Liver (tissue), 9 donors: ENCODE data around the gene GUCA1C. TPM values are rescaled to one million over a fixed set of nuclear protein-coding genes. Genes with fewer than 3 reads are reported as not detected.

Experiments
- DNase-seq: peaks from one replicate; pipeline ENCODE4 v3.0.0-alpha.2; 2017; ENCODE audit warnings: low spot score
- H3K27ac ChIP-seq, 2 donors: one replicate each; pipeline ENCODE4 v1.7.0; 2013; ENCODE audit warnings: inconsistent platforms in 2 of 2, low read length in 2 of 2, control low read depth in 1 of 2, low read depth in 1 of 2, mild to moderate bottlenecking in 1 of 2
- H3K27me3 ChIP-seq, 4 donors: one replicate each; pipeline versions ENCODE4 v1.6.1 to v1.7.0; 2013; ENCODE audit warnings: low read length in 3 of 4, inconsistent platforms in 1 of 4, mild to moderate bottlenecking in 1 of 4, moderate library complexity in 1 of 4; ENCODE audit not compliant: control insufficient read depth in 4 of 4, insufficient read depth in 4 of 4
- H3K36me3 ChIP-seq, 4 donors: one replicate each; pipeline versions ENCODE4 v1.6.1 to v1.7.0; 2013; ENCODE audit warnings: low read length in 3 of 4, mild to moderate bottlenecking in 3 of 4, low read depth in 1 of 4, moderate library complexity in 1 of 4; ENCODE audit not compliant: control insufficient read depth in 4 of 4, insufficient read depth in 3 of 4
- H3K4me1 ChIP-seq, 4 donors: one replicate each; pipeline versions ENCODE4 v1.6.1 to v1.7.0; 2013; ENCODE audit warnings: low read length in 3 of 4, mild to moderate bottlenecking in 3 of 4, moderate library complexity in 1 of 4; ENCODE audit not compliant: control insufficient read depth in 4 of 4, insufficient read depth in 4 of 4
- H3K4me3 ChIP-seq, 3 donors: one replicate each; pipeline versions ENCODE4 v1.6.1 to v1.7.0; 2013; ENCODE audit warnings: low read length in 3 of 3, control low read depth in 1 of 3, low read depth in 1 of 3, mild to moderate bottlenecking in 1 of 3
- H3K9ac ChIP-seq, 2 donors: one replicate each; pipeline ENCODE4 v1.7.0; 2013; ENCODE audit warnings: low read length in 2 of 2, mild to moderate bottlenecking in 2 of 2, moderate library complexity in 2 of 2, control low read depth in 1 of 2, low read depth in 1 of 2
- H3K9me3 ChIP-seq, 4 donors: one replicate each; pipeline versions ENCODE4 v1.6.1 to v1.7.0; 2013; ENCODE audit warnings: low read length in 3 of 4; ENCODE audit not compliant: control insufficient read depth in 4 of 4
- ATF3 ChIP-seq: IDR thresholded peaks from 2 replicates; pipeline ENCODE4 v1.6.1; 2016; ENCODE audit warnings: antibody characterized with exemption
- EGR1 ChIP-seq, 2 donors: IDR thresholded peaks; 2 replicates each; pipeline ENCODE4 v1.6.1; 2016 to 2018; ENCODE audit warnings: antibody characterized with exemption in 2 of 2, low read depth in 2 of 2
- FOXA1 ChIP-seq: IDR thresholded peaks from 2 replicates; pipeline ENCODE4 v1.6.1; 2016; ENCODE audit warnings: antibody characterized with exemption
- FOXA2 ChIP-seq: IDR thresholded peaks from 2 replicates; pipeline ENCODE4 v1.6.1; 2016; ENCODE audit warnings: antibody characterized with exemption
- GABPA ChIP-seq, 2 donors: IDR thresholded peaks in 1 of 2; conservative IDR thresholded peaks in 1 of 2; 2 replicates each; pipeline ENCODE4 v1.6.1; 2016; ENCODE audit warnings: antibody characterized with exemption in 2 of 2, mild to moderate bottlenecking in 1 of 2, moderate library complexity in 1 of 2
- HNF4A ChIP-seq, 2 donors: conservative IDR thresholded peaks; 2 replicates each; pipeline ENCODE4 v1.6.1; 2016; ENCODE audit warnings: antibody characterized with exemption in 2 of 2, mild to moderate bottlenecking in 2 of 2
- NR2F2 ChIP-seq: IDR thresholded peaks from 2 replicates; pipeline ENCODE4 v1.6.1; 2016; ENCODE audit warnings: antibody characterized with exemption
- RAD21 ChIP-seq, 2 donors: IDR thresholded peaks; 2 replicates each; pipeline ENCODE4 v1.6.1; 2016; ENCODE audit warnings: antibody characterized with exemption in 2 of 2, mild to moderate bottlenecking in 2 of 2
- REST ChIP-seq: IDR thresholded peaks from 2 replicates; pipeline ENCODE4 v1.6.1; 2016; ENCODE audit warnings: antibody characterized with exemption, mild to moderate bottlenecking
- RXRA ChIP-seq, 2 donors: IDR thresholded peaks; 2 replicates each; pipeline ENCODE4 v1.6.1; 2017 to 2018; ENCODE audit warnings: antibody characterized with exemption in 2 of 2, mild to moderate bottlenecking in 1 of 2
- SP1 ChIP-seq: IDR thresholded peaks from 2 replicates; pipeline ENCODE4 v1.6.1; 2018; ENCODE audit warnings: antibody characterized with exemption, mild to moderate bottlenecking
- TAF1 ChIP-seq: conservative IDR thresholded peaks from 2 replicates; pipeline ENCODE4 v1.6.1; 2016; ENCODE audit warnings: antibody characterized with exemption, mild to moderate bottlenecking
- WGBS: extraction: QIAGEN DNeasy Blood & Tissue Kit; methylation state at CpG from one replicate; pipeline ENCODE4 v1.1.7; 2013; 5-methylcytosine and 5-hydroxymethylcytosine counted together
- polyA plus RNA-seq, 2 donors: library from polyadenylated mRNA; stranded (reverse) in 1 of 2; unstranded in 1 of 2; fragments of 200-250 nt in 1 of 2; fragments of >200 nt in 1 of 2; fragmentation: Nextera tagmentation in 1 of 2; extraction: Ambion mirVana in 1 of 2; gene quantifications; one replicate each; pipeline versions ENCODE4 v1.2.1 to v1.2.3, GENCODE V29; 2013 to 2015
- total RNA-seq, 2 donors: library from RNA; depleted of rRNA; stranded (reverse); fragments of >200 nt; gene quantifications; one replicate each; pipeline ENCODE4 v1.2.3, GENCODE V29; 2014
- TF ChIP-seq, protein P1 (sequence below): fragments of 150-350 bp; IDR thresholded peaks from 2 replicates; pipeline ENCODE4 v1.5.1; 2017; ENCODE audit warnings: improper control_type of control experiment, low read depth, low read length; ENCODE audit not compliant: missing input control
- TF ChIP-seq, protein P2 (sequence below): IDR thresholded peaks from 2 replicates; pipeline ENCODE4 v1.6.1; 2016; ENCODE audit warnings: antibody characterized with exemption
- TF ChIP-seq, protein P3 (sequence below): IDR thresholded peaks from 2 replicates; pipeline ENCODE4 v1.6.1; 2016; ENCODE audit warnings: antibody characterized with exemption
- donor health status: healthy.
- donor health status: healthy.
- donor health status: healthy.
- donor health status: healthy.
- donor health status: healthy.

GUCA1C gene
- total and polyA plus RNA-seq, 4 donors, result not detected

DNA sequence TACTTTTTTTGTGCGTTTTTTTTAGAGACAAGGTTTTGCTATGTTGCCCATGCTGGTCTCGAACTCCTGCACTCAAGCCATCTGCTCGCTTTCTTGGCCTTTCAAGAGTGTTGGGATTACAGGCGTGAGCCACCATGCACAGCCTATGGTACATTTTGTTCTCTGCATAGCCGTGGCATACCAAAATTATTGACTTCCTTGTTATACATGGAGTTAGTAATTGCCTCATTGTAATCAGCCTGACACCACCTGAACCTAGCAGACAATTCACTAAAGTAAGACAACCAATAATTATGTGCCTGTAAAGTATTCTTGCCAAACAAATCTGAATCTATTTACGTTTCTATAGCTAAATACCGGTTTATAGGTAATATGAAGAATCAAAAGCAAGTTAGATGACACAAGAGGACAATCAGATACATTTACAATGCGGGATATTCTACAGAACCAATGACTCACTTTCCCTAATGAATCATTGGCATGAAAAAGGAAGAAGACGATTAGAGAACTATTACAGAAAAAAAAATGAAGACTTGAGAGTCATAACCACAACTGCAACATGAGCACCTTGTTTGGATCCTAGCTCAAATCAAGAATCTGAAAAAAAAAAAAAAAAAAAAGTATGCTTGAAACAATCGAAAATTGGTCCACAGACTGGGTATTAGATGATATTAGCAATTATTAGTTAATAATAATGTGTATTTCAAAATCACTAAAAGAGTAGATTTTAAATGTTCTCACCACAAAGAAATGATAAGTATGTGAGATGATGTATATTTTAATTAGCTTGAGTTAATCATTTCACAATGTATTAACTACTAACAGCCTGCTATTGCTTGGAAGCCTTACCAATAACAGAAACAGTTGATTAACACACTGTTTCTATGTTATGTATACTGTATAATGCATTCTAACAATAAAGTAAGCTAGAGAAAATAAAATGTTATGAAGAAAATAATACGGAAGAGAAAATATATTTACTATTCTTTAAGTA lies 7.1 kb downstream of the GUCA1C start:
- no peaks in the 10 kb centered on the region for H3K4me1 ChIP-seq
- no peak overlapping the region for H3K9ac ChIP-seq
- no peaks in the 10 kb centered on the region for H3K36me3 ChIP-seq
- H3K27ac ChIP-seq, result no peak overlapping the region
- no peak for DNase-seq
- TF ChIP-seq, protein P1, sequence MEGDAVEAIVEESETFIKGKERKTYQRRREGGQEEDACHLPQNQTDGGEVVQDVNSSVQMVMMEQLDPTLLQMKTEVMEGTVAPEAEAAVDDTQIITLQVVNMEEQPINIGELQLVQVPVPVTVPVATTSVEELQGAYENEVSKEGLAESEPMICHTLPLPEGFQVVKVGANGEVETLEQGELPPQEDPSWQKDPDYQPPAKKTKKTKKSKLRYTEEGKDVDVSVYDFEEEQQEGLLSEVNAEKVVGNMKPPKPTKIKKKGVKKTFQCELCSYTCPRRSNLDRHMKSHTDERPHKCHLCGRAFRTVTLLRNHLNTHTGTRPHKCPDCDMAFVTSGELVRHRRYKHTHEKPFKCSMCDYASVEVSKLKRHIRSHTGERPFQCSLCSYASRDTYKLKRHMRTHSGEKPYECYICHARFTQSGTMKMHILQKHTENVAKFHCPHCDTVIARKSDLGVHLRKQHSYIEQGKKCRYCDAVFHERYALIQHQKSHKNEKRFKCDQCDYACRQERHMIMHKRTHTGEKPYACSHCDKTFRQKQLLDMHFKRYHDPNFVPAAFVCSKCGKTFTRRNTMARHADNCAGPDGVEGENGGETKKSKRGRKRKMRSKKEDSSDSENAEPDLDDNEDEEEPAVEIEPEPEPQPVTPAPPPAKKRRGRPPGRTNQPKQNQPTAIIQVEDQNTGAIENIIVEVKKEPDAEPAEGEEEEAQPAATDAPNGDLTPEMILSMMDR, result no peak
- TF ChIP-seq RXRA (IDR thresholded peaks at IDR 0.05) (no peak), REST (no peak), NR2F2 (no peak), HNF4A (conservative IDR thresholded peaks at IDR 0.05) (no peak), TAF1 (no peak)
- H3K9me3 ChIP-seq, result no peaks in the 10 kb centered on the region
- no peak overlapping the region for H3K4me3 ChIP-seq
- WGBS, result 83% methylated on average over 11 of the region's 11 CpGs
- H3K27me3 ChIP-seq, result peaks cover 0 to 3% (median 0%) of the 10 kb centered on the region in 4 donors

DNA sequence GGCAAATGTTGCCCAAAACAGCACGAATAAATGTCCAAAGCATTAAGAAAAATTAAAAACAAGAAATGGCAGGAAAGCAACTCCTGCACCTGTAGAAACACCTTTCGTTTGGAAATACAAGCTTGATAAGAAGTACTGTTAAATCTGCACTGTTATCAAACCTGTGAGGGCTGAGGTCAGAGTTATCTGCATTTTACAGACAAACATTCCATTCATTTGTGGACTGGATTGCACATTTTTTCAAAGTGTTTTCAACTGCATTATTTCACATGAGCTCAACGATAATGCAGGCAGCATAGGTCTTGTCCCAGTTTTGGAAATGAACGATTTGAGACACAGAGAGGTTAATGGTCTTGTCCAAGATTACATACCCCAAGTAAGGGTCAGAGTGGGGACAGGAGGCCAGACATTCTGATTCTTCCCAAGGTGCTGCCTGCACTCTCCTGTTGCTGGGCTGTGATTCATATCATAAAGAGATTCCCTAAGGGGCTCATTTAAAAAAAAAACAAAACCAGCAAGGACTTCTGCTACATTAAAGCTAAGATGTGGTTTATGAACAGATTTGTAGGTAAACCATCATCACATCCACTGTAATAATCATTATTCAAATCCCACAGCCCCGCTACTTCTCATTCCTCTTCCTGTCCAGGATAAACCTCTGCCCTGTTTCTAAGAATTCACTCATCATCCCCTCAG lies 13.0 kb downstream of the GUCA1C start:
- Histone ChIP-seq H3K27ac (no peak overlapping the region), H3K9ac (no peak overlapping the region), H3K4me1 (no peaks in the 10 kb centered on the region), H3K9me3 (no peaks in the 10 kb centered on the region), H3K4me3 (no peak overlapping the region), H3K27me3 (no peaks in the 10 kb centered on the region), H3K36me3 (no peaks in the 10 kb centered on the region)
- no peak for DNase-seq
- WGBS, result 45% methylated on average over 5 of the region's 5 CpGs
- TF ChIP-seq, protein P2, sequence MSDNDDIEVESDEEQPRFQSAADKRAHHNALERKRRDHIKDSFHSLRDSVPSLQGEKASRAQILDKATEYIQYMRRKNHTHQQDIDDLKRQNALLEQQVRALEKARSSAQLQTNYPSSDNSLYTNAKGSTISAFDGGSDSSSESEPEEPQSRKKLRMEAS, result no peak
- no peak for TF ChIP-seq HNF4A (conservative IDR thresholded peaks at IDR 0.05)
- no peak for TF ChIP-seq SP1
- TF ChIP-seq FOXA2, result no peak
- TF ChIP-seq EGR1 (IDR thresholded peaks at IDR 0.05; ENCODE audit: low read depth in 2 of 2), result no peak
- no peak for TF ChIP-seq NR2F2
- no peak for TF ChIP-seq ATF3
- TF ChIP-seq RXRA (IDR thresholded peaks at IDR 0.05), result no peak
- TF ChIP-seq, protein P3, sequence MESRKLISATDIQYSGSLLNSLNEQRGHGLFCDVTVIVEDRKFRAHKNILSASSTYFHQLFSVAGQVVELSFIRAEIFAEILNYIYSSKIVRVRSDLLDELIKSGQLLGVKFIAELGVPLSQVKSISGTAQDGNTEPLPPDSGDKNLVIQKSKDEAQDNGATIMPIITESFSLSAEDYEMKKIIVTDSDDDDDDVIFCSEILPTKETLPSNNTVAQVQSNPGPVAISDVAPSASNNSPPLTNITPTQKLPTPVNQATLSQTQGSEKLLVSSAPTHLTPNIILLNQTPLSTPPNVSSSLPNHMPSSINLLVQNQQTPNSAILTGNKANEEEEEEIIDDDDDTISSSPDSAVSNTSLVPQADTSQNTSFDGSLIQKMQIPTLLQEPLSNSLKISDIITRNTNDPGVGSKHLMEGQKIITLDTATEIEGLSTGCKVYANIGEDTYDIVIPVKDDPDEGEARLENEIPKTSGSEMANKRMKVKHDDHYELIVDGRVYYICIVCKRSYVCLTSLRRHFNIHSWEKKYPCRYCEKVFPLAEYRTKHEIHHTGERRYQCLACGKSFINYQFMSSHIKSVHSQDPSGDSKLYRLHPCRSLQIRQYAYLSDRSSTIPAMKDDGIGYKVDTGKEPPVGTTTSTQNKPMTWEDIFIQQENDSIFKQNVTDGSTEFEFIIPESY, result no peak
- TF ChIP-seq REST, result no peak
- no peak for TF ChIP-seq RAD21 (IDR thresholded peaks at IDR 0.05)
- TF ChIP-seq GABPA (IDR thresholded peaks at IDR 0.05 in 1 of 2, conservative IDR thresholded peaks at IDR 0.05 in 1 of 2), result no peak
- no peak for TF ChIP-seq FOXA1
- TF ChIP-seq TAF1, result no peak
